MCF 10A (cell line): ENCODE data around the gene SEL1L. TPM values are rescaled to one million over a fixed set of nuclear protein-coding genes. Genes with fewer than 3 reads are reported as not detected.

Experiments
- Bru-seq: library from RNA; stranded (reverse); fragments of 400-500 nt; gene quantifications from one replicate; lab custom pipeline; 2021; lab: Mats Ljungman, UMichigan
- BruChase-seq, 2 experiments: library from RNA; stranded (reverse); fragments of 400-500 nt; gene quantifications; one replicate each; lab custom pipeline; 2021; lab: Mats Ljungman, UMichigan
- BruUV-seq: library from RNA; stranded (reverse); fragments of 400-500 nt; replicated peaks from 2 replicates; lab custom pipeline; 2021; lab: Mats Ljungman, UMichigan
- CTCF ChIA-PET: fragments of 300-600 bp; sonication (Branson Sonifier 250); formaldehyde crosslinking; extraction: SDS; loops from one replicate; lab custom pipeline; 2021; ENCODE audit warnings: antibody characterized with exemption, inconsistent platforms; lab: Yijun Ruan, JAX
- POLR2A ChIA-PET: fragments of 300-600, 350-650 bp; sonication (Branson Sonifier 250); formaldehyde crosslinking; extraction: SDS; loops from one replicate; lab custom pipeline; 2020; ENCODE audit warnings: antibody characterized with exemption, inconsistent platforms; lab: Yijun Ruan, JAX
- DNase-seq: peaks from one replicate; pipeline ENCODE4 v3.0.0-alpha.2; 2018; ENCODE audit not compliant: unreplicated experiment
- H3K27ac Mint-ChIP-seq: one replicate; pipeline ENCODE4 v1.8.0; 2022; ENCODE audit warnings: mild to moderate bottlenecking, low read depth, mixed read lengths; ENCODE audit not compliant: unreplicated experiment
- H3K27me3 Mint-ChIP-seq: one replicate; pipeline ENCODE4 v1.8.0; 2022; ENCODE audit warnings: mixed read lengths; ENCODE audit not compliant: insufficient read depth, unreplicated experiment
- H3K36me3 Mint-ChIP-seq: one replicate; pipeline ENCODE4 v1.8.0; 2022; ENCODE audit warnings: mild to moderate bottlenecking, moderate library complexity, mixed read lengths; ENCODE audit not compliant: insufficient read depth, unreplicated experiment
- H3K4me1 Mint-ChIP-seq: one replicate; pipeline ENCODE4 v1.8.0; 2022; ENCODE audit warnings: mixed read lengths; ENCODE audit not compliant: insufficient read depth, unreplicated experiment
- H3K4me3 Mint-ChIP-seq: one replicate; pipeline ENCODE4 v1.8.0; 2022; ENCODE audit warnings: mild to moderate bottlenecking, moderate library complexity, mixed read lengths; ENCODE audit not compliant: unreplicated experiment
- H3K9me3 Mint-ChIP-seq: one replicate; pipeline ENCODE4 v1.8.0; 2022; ENCODE audit warnings: mixed read lengths; ENCODE audit not compliant: unreplicated experiment
- intact Hi-C: fragments of 100-400 bp; cut with micrococcal nuclease; formaldehyde crosslinking; loops from 2 replicates; pipeline ENCODE4 v1.14.1; 2022
- long read RNA-seq: library from polyadenylated mRNA; stranded (forward); transcript quantifications from one replicate; pipeline ENCODE4 v2.0.0, GENCODE V29; 2022
- total RNA-seq: library from RNA; stranded (reverse); gene quantifications from 2 replicates; pipeline ENCODE4 v1.2.3, GENCODE V29; 2022
- TF ChIP-seq, protein P1 (sequence below): fragments of 200-600 bp; IDR thresholded peaks from one replicate; pipeline ENCODE4 v1.8.0; 2022; ENCODE audit warnings: antibody characterized with exemption, mild to moderate bottlenecking; ENCODE audit not compliant: unreplicated experiment

Gene SEL1L
- total RNA-seq, result 152 and 190 TPM in 2 replicates
- percentile 94 among the genes with signal in this experiment for Bru-seq, nascent RNA
- BruChase-seq, experiment 1, labeled RNA remaining after a 6-hour chase, result percentile 98 among the genes with signal in this experiment
- percentile 95 among the genes with signal in this experiment for BruChase-seq, experiment 2, labeled RNA remaining after a 2-hour chase
- long read RNA-seq, full-length matches to known transcripts, result 333 of 427 reads
- long read RNA-seq, partial matches to known transcripts, result 17 of 427 reads
- long read RNA-seq, other reads (novel, unspliced or antisense), result 77 of 427 reads

DNA sequence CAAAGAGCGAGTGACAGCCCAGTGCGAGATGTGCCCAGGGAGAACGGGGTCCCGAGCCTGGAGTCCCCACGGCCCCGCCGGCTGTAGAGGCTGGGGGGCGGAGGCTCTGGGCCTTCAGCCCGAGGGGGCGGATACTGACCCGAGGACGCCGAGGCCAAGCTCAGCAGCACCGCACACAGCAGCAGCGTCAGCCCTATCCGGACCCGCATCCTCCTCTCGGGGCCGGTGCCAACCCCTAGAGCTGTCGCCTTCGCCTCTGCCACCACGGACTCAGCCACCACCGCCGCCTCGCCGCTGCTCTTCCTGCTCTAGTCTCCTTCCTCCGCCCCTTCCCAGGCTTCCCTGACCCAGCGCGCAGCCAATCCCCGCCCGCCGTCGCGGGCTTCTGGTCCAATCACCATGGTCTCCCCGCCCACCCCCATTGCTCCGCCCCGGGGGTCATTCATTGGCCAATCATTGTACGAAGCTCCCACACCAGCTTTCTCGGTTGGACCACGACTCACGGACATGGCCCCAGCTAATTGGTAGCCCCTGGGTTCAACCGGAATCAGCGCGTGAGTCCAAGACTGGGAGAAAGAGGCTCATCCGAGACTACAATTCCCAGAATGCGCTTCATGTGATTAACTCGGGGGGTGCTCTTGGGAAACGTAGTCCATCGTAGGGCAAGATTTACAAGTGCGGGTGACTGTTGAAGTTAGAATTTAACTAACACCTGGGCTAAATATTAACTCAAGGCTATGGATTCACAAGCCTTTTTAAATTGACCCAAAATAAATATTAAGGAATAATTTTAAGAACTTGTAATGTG, at the start of gene SEL1L:
SEL1L (minus strand) TSS at position 318 of the 808 bp plus-strand sequence; CDS start at position 209, 109 bp downstream.
- DNase-seq, result peak; percentile 100
- H3K4me1 Mint-ChIP-seq, result peaks cover 30% of the 10 kb centered on the region
- peak within 1 kb of the TSS; percentile 91 for H3K4me3 Mint-ChIP-seq
- no TSS peak for BruUV-seq
- peaks cover 19% of the 10 kb centered on the region for H3K9me3 Mint-ChIP-seq
- H3K27ac Mint-ChIP-seq, result peak within 1 kb of the TSS; percentile 96
- POLR2A ChIA-PET, result interaction anchor here (0.6 to 3.3 kb wide), 17 partner anchors 9 to 1197 kb away, joined by 3 to 15 read pairs (median 4); partner anchors contain the start of gene GTF2A1
- TF ChIP-seq, protein P1, sequence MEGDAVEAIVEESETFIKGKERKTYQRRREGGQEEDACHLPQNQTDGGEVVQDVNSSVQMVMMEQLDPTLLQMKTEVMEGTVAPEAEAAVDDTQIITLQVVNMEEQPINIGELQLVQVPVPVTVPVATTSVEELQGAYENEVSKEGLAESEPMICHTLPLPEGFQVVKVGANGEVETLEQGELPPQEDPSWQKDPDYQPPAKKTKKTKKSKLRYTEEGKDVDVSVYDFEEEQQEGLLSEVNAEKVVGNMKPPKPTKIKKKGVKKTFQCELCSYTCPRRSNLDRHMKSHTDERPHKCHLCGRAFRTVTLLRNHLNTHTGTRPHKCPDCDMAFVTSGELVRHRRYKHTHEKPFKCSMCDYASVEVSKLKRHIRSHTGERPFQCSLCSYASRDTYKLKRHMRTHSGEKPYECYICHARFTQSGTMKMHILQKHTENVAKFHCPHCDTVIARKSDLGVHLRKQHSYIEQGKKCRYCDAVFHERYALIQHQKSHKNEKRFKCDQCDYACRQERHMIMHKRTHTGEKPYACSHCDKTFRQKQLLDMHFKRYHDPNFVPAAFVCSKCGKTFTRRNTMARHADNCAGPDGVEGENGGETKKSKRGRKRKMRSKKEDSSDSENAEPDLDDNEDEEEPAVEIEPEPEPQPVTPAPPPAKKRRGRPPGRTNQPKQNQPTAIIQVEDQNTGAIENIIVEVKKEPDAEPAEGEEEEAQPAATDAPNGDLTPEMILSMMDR, result no peak
- H3K36me3 Mint-ChIP-seq, result no peaks in the 10 kb centered on the region
- no peaks in the 10 kb centered on the region for H3K27me3 Mint-ChIP-seq
- CTCF ChIA-PET, result interaction anchor here (0.6 to 1.7 kb wide), 3 partner anchors 11 to 581 kb away, joined by 3 to 6 read pairs (median 5); no protein-coding TSS in a partner anchor
- intact Hi-C loops, result no loop called here

DNA sequence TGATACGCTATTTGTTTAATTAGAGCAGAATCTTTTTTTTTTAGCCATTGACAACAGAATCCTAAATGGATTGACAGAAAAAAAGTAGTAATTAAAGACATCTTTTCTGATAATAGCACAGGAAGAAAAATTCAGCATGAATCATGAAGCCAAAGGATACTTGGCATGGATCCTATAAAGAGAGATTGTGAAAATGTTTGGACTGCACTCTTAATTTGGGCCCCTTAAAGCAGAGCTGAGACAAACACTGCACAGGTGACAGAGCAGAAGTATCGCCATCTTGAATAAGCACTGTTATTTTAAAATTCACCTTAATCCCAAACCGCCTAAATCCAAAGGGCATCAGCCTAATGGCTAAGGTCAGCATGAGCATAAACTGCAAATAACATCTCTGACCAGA, 48.8 kb upstream of the SEL1L start:
- intact Hi-C loops, result no loop called here
- TF ChIP-seq, protein P1, result no peak
- no peak overlapping the region for H3K27ac Mint-ChIP-seq
- H3K27me3 Mint-ChIP-seq, result peaks cover under 1% of the 10 kb centered on the region
- H3K4me1 Mint-ChIP-seq, result no peaks in the 10 kb centered on the region
- POLR2A ChIA-PET, result interaction anchor here (0.6 kb wide), 1 partner anchor 420 kb away, joined by 3 read pairs; no protein-coding TSS in a partner anchor
- H3K4me3 Mint-ChIP-seq, result no peak overlapping the region
- H3K36me3 Mint-ChIP-seq, result no peaks in the 10 kb centered on the region
- H3K9me3 Mint-ChIP-seq, result no peaks in the 10 kb centered on the region
- BruUV-seq, result no TSS peak
- CTCF ChIA-PET, result interaction anchor here (2.5 kb wide), 1 partner anchor 17 kb away, joined by 8 read pairs; no protein-coding TSS in a partner anchor
- DNase-seq, result peak; percentile 14

DNA sequence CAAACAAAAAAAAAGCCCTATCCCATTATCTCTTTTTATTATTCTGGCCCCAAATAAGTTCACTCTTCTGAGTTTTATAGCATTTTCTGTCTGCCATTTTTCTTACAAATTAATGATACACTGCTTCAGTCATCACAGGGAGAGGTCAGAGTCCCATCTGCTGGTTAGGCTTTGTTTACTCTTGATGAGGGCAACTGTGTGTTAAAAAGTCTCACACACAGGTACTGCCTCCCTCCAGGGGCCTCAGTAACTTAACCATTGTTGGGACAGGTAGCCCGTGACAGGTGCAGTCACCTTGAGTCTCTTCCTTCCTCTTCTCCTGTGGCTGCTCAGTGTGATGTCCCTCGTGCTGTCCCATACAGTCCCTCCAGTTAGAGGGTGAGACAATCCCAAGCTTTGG, 45.5 kb upstream of the SEL1L start:
- H3K4me1 Mint-ChIP-seq, result no peaks in the 10 kb centered on the region

More for the DNA sequence above, 45.5 kb upstream of the SEL1L start:
- no peak overlapping the region for H3K27ac Mint-ChIP-seq
- H3K9me3 Mint-ChIP-seq, result no peaks in the 10 kb centered on the region
- CTCF ChIA-PET, result interaction anchor here (0.8 to 1.2 kb wide), 2 partner anchors 11 to 12 kb away, joined by 3 read pairs; no protein-coding TSS in a partner anchor
- POLR2A ChIA-PET, result no interaction called here
- no peak overlapping the region for H3K4me3 Mint-ChIP-seq
- peaks cover 19% of the 10 kb centered on the region for H3K27me3 Mint-ChIP-seq
- H3K36me3 Mint-ChIP-seq, result no peaks in the 10 kb centered on the region
- TF ChIP-seq, protein P1, result no peak
- DNase-seq, result no peak
- BruUV-seq, result no TSS peak
- intact Hi-C loops, result no loop called here
